Measurements from ENCODE around the gene SYVN1.
"Not testable (repeated sequence)": the region's sequence is repeated elsewhere in the genome, so short reads cannot be mapped to it uniquely, and the experiment has no call there.

SYVN1 gene

GRCh38 chr11:65134240-65134951, at the start of gene SYVN1:
SYVN1 (minus strand) TSS chr11:65134519; CDS start chr11:65133601, 918 bp downstream.
- no peak for TF ChIP-seq JUND (IDR thresholded peaks at IDR 0.05; ENCODE audit: low read depth)
- peak; percentile 91 to 96 for DNase-seq (ENCODE audit: low read depth in 1 of 2, low spot score in 1 of 2)
- in situ Hi-C loops (cut with HindIII; ENCODE audit: low pct_unique_long_range_greater_than_20kb, low sequenced_read_pairs), result no loop called here

- no peak for TF ChIP-seq JUND (IDR thresholded peaks at IDR 0.05; ENCODE audit: low read depth)
- DNase-seq (ENCODE audit: low read depth in 1 of 2, low spot score in 1 of 2), result peak in 1 of 2 experiments; percentile 31
- in situ Hi-C loops (cut with HindIII; ENCODE audit: low pct_unique_long_range_greater_than_20kb, low sequenced_read_pairs), result no loop called here
Measured at GRCh38 chr11:65183201-65183891, 49.0 kb upstream of the SYVN1 start.

GRCh38 chr11:65182258-65183170, 48.2 kb upstream of the SYVN1 start:
- TF ChIP-seq JUND (IDR thresholded peaks at IDR 0.05; ENCODE audit: low read depth), result no peak
- DNase-seq (ENCODE audit: low read depth in 1 of 2, low spot score in 1 of 2), result peak; percentile 28 to 39
- in situ Hi-C loops (cut with HindIII; ENCODE audit: low pct_unique_long_range_greater_than_20kb, low sequenced_read_pairs), result no loop called here

GRCh38 chr11:65181569-65182257, 47.4 kb upstream of the SYVN1 start, which contains the start of gene CAPN1:
CAPN1 (plus strand) TSS chr11:65181928; CDS start chr11:65182702, 774 bp downstream.
- peak; percentile 69 to 71 for DNase-seq (ENCODE audit: low read depth in 1 of 2, low spot score in 1 of 2)
- in situ Hi-C loops (cut with HindIII; ENCODE audit: low pct_unique_long_range_greater_than_20kb, low sequenced_read_pairs), result no loop called here
- no peak for TF ChIP-seq JUND (IDR thresholded peaks at IDR 0.05; ENCODE audit: low read depth)

GRCh38 chr11:65180877-65181568, 46.7 kb upstream of the SYVN1 start:
- DNase-seq (ENCODE audit: low read depth in 1 of 2, low spot score in 1 of 2), result peak; percentile 49 to 70
- in situ Hi-C loops (cut with HindIII; ENCODE audit: low pct_unique_long_range_greater_than_20kb, low sequenced_read_pairs), result no loop called here
- no peak for TF ChIP-seq JUND (IDR thresholded peaks at IDR 0.05; ENCODE audit: low read depth)

GRCh38 chr11:65174571-65175010, 40.3 kb upstream of the SYVN1 start:
- in situ Hi-C loops (cut with HindIII; ENCODE audit: low pct_unique_long_range_greater_than_20kb, low sequenced_read_pairs), result not testable (repeated sequence)
- DNase-seq (ENCODE audit: low read depth in 1 of 2, low spot score in 1 of 2), result peak in 1 of 2 experiments; percentile 89

GRCh38 chr11:65172600-65172999, 38.3 kb upstream of the SYVN1 start:
- no peak for DNase-seq (ENCODE audit: low read depth in 1 of 2, low spot score in 1 of 2)
- in situ Hi-C loops (cut with HindIII; ENCODE audit: low pct_unique_long_range_greater_than_20kb, low sequenced_read_pairs), result no loop called here
- TF ChIP-seq JUND (IDR thresholded peaks at IDR 0.05; ENCODE audit: low read depth), result no peak

GRCh38 chr11:65170058-65170534, 35.8 kb upstream of the SYVN1 start, which contains the start of gene SPDYC:
SPDYC (plus strand) TSS chr11:65170233; CDS start chr11:65171358, 1,125 bp downstream.
- in situ Hi-C loops (cut with HindIII; ENCODE audit: low pct_unique_long_range_greater_than_20kb, low sequenced_read_pairs), result no loop called here
- no peak for TF ChIP-seq JUND (IDR thresholded peaks at IDR 0.05; ENCODE audit: low read depth)

DNA sequence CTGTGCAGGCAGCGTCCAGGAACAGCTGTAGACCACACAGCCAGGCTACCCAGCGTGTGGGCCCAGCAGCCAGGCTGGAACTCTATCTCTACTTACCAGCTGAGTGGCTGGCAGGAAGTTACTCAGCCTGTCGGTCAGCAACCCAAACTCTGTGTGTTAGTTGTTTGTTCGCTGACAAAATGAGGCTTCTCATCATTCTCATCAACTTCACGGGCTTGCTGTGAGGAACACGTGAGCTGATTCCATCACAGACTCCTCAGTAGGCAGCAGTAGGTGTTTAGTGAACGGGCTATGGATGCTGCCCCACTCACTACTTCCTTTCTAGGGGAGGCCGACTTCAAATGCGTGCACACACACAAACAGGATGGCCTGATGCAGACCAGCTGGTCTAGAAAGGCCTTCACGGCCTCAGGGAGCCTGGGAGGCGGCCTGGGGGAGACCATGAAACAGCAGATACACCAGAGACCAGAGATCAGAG, 34.9 kb upstream of the SYVN1 start:
- in situ Hi-C loops (cut with HindIII; ENCODE audit: low pct_unique_long_range_greater_than_20kb, low sequenced_read_pairs), result no loop called here
- no peak for TF ChIP-seq JUND (IDR thresholded peaks at IDR 0.05; ENCODE audit: low read depth)
- DNase-seq (ENCODE audit: low read depth in 1 of 2, low spot score in 1 of 2), result no peak

More at GRCh38 chr11:65170058-65170534, 35.8 kb upstream of the SYVN1 start, which contains the start of gene SPDYC:
- peak in 1 of 2 experiments; percentile 72 for DNase-seq (ENCODE audit: low read depth in 1 of 2, low spot score in 1 of 2)

- DNase-seq (ENCODE audit: low read depth in 1 of 2, low spot score in 1 of 2), result no peak
- in situ Hi-C loops (cut with HindIII; ENCODE audit: low pct_unique_long_range_greater_than_20kb, low sequenced_read_pairs), result no loop called here
- no peak for TF ChIP-seq JUND (IDR thresholded peaks at IDR 0.05; ENCODE audit: low read depth)
Measured at GRCh38 chr11:65167656-65168055, 33.3 kb upstream of the SYVN1 start.

- no peak for TF ChIP-seq JUND (IDR thresholded peaks at IDR 0.05; ENCODE audit: low read depth)
- no peak for DNase-seq (ENCODE audit: low read depth in 1 of 2, low spot score in 1 of 2)
- in situ Hi-C loops (cut with HindIII; ENCODE audit: low pct_unique_long_range_greater_than_20kb, low sequenced_read_pairs), result no loop called here
Measured at GRCh38 chr11:65166893-65167292, 32.6 kb upstream of the SYVN1 start.
